Measurements from ENCODE around the gene TEX9.
"Not testable (repeated sequence)": the region's sequence is repeated elsewhere in the genome, so short reads cannot be mapped to it uniquely, and the experiment has no call there.

TEX9 gene

DNA sequence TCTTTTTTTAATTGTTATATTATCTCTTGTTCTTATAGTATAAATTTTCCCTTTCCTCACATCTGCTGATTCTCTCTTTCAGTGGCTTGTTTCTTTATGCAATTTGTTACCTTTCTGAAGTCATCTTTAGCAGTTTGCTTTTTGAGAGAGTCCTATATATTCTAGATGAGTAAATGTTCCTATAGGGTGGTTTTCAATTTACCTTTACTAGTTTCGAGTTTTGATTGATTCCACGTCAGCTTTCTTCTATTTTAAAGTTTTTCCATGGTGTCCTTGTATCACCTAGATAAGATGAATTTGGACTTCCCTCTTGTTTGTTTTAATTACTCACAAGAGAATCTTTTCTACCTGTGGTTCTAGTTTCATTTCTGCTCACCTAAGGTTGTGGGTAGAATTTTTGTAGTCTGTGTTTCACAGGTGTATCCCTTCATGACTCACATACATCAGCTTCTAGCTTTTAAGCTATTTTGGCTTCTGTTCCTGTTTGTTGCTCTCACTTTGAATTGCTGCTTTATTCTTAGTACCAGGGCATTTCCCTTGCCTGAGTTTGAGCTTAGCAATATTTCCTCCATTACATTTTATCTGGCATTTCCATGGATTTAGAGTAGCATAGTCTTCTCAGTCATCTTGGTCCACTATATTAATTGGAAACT is 6.4 kb downstream of the TEX9 start:
- DNase-seq (ENCODE audit: low spot score) = peak; percentile 31
- no peak for TF ChIP-seq CTCF (IDR thresholded peaks at IDR 0.05; ENCODE audit: extremely low read depth, insufficient read depth, missing control alignments)
- in situ Hi-C loops (cut with MboI; ENCODE audit: low pct_unique_long_range_greater_than_20kb, low sequenced_read_pairs, unreplicated experiment) = no loop called here

DNA sequence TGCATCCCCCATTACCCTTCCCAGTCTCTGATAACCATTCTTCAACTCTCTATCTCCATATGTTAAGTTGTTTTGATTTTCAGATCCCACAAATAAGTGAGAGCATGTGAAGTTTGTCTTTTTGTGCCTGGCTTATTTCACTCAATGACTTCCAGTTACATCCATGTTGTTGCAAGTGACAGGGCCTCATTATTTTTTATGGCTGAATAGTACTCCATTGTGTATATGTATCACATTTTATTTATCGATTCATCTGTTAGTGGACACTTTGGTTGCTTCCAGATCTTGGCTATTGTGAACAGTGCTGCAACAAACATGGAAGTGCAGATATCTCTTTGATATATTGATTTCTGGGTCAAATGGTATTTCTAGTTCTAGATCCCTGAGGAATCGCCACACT is 9.5 kb downstream of the TEX9 start:
- DNase-seq (ENCODE audit: low spot score) = not testable (repeated sequence)

GRCh38 chr15:56377822-56378221 is 12.6 kb downstream of the TEX9 start:
- in situ Hi-C loops (cut with MboI; ENCODE audit: low pct_unique_long_range_greater_than_20kb, low sequenced_read_pairs, unreplicated experiment); DNase-seq (ENCODE audit: low spot score): not testable (repeated sequence)

More for the DNA sequence above, 9.5 kb downstream of the TEX9 start:
- in situ Hi-C loops (cut with MboI; ENCODE audit: low pct_unique_long_range_greater_than_20kb, low sequenced_read_pairs, unreplicated experiment) = not testable (repeated sequence)

DNA sequence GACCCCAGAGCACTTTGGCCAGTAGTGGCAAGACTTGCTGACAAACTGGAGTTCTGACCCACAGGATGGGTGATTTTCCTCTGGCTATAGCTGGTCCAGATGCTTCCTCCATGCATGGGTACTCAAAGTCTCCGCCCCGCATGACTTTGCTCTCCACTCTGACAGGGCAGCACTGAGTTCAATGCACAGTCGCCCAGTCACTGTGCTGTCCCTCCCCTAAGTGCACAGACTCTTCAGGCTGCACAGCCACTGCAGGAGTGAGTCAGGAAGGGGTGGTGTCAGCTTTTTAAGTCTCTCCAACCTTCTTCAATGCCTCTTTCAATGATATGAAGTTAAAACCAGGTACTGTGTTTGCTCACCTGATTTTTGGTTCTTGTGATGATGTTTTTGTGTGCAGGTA is 17.8 kb downstream of the TEX9 start:
- DNase-seq (ENCODE audit: low spot score) = no peak
- in situ Hi-C loops (cut with MboI; ENCODE audit: low pct_unique_long_range_greater_than_20kb, low sequenced_read_pairs, unreplicated experiment) = no loop called here

GRCh38 chr15:56385908-56386307 is 20.7 kb downstream of the TEX9 start:
- no peak for TF ChIP-seq CTCF (IDR thresholded peaks at IDR 0.05; ENCODE audit: extremely low read depth, insufficient read depth, missing control alignments)
- in situ Hi-C loops (cut with MboI; ENCODE audit: low pct_unique_long_range_greater_than_20kb, low sequenced_read_pairs, unreplicated experiment) = no loop called here
- no peak for DNase-seq (ENCODE audit: low spot score)

More for the DNA sequence above, 17.8 kb downstream of the TEX9 start:
- no peak for TF ChIP-seq CTCF (IDR thresholded peaks at IDR 0.05; ENCODE audit: extremely low read depth, insufficient read depth, missing control alignments)

DNA sequence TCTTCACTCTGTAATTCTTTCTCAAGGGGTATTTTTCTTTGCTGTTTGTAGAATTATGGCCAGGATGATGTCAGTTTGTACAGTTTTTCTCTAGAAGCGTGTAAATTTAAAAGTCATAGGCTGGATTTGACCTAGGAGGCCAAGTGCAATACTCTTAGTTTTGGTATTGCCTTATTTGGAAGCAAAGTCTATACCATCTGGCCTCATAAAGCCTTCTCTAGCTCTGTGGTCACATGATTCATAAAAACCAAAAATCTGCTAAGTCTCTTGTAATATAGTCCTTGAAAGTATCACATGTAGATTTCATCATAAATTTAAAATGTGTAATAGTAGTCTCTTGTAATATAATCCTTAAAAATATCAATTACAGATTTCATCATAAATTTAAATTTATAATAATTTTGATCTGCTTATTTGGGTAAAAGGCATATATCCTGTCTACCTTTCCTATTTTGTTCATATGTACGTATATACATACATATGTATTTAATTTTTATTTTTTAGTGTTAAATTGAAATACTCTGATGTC is 25.6 kb downstream of the TEX9 start:
- no peak for DNase-seq (ENCODE audit: low spot score)
- TF ChIP-seq CTCF (IDR thresholded peaks at IDR 0.05; ENCODE audit: extremely low read depth, insufficient read depth, missing control alignments) = no peak
- in situ Hi-C loops (cut with MboI; ENCODE audit: low pct_unique_long_range_greater_than_20kb, low sequenced_read_pairs, unreplicated experiment) = no loop called here

GRCh38 chr15:56393277-56393676 is 28.1 kb downstream of the TEX9 start:
- TF ChIP-seq CTCF (IDR thresholded peaks at IDR 0.05; ENCODE audit: extremely low read depth, insufficient read depth, missing control alignments) = no peak
- DNase-seq (ENCODE audit: low spot score) = no peak
- in situ Hi-C loops (cut with MboI; ENCODE audit: low pct_unique_long_range_greater_than_20kb, low sequenced_read_pairs, unreplicated experiment) = no loop called here

- no peak for DNase-seq (ENCODE audit: low spot score)
- TF ChIP-seq CTCF (IDR thresholded peaks at IDR 0.05; ENCODE audit: extremely low read depth, insufficient read depth, missing control alignments) = no peak
- in situ Hi-C loops (cut with MboI; ENCODE audit: low pct_unique_long_range_greater_than_20kb, low sequenced_read_pairs, unreplicated experiment) = no loop called here
These were observed 29.7 kb downstream of the TEX9 start for GRCh38 chr15:56394909-56395308.

GRCh38 chr15:56397325-56397724 is 32.1 kb downstream of the TEX9 start:
- DNase-seq (ENCODE audit: low spot score); in situ Hi-C loops (cut with MboI; ENCODE audit: low pct_unique_long_range_greater_than_20kb, low sequenced_read_pairs, unreplicated experiment): not testable (repeated sequence)

- DNase-seq (ENCODE audit: low spot score); in situ Hi-C loops (cut with MboI; ENCODE audit: low pct_unique_long_range_greater_than_20kb, low sequenced_read_pairs, unreplicated experiment): not testable (repeated sequence)
These were observed 34.0 kb downstream of the TEX9 start for GRCh38 chr15:56399209-56399608.
